OCI-LY3 (cell line): ENCODE results near the gene CHST15.
"Not testable (repeated sequence)": the region's sequence is repeated elsewhere in the genome, so short reads cannot be mapped to it uniquely, and the experiment has no call there.

Experiments used
- H2AFZ ChIP-seq: fragments of 200-600, 300-600 bp; shearing (Covaris generic); 2 replicates; pipeline ENCODE4 v1.6.0; 2014; ENCODE audit warnings: antibody characterized with exemption, low read depth, low read length
- H3K27ac ChIP-seq: fragments of 200-600, 300-600 bp; sonication (generic); 2 replicates; pipeline ENCODE4 v1.5.1; 2014; ENCODE audit warnings: mild to moderate bottlenecking, low read length, moderate library complexity, mixed read lengths
- H3K27me3 ChIP-seq: fragments of 200-600, 300-600 bp; sonication (generic); 2 replicates; pipeline ENCODE4 v1.6.1; 2014; ENCODE audit warnings: low read depth, low read length, mixed read lengths
- H3K36me3 ChIP-seq: fragments of 200-600, 300-600 bp; sonication (generic); replicated peaks from 2 replicates; pipeline ENCODE3; 2014; ENCODE audit warnings: low read depth, low read length, mixed read lengths
- H3K4me1 ChIP-seq: fragments of 300-600, 200-600 bp; sonication (generic); 2 replicates; pipeline ENCODE4 v1.6.1; 2014; ENCODE audit warnings: low read length, mixed read lengths
- H3K4me2 ChIP-seq: fragments of 200-600, 300-600 bp; sonication (generic); 2 replicates; pipeline ENCODE4 v1.6.1; 2014; ENCODE audit warnings: low read length, mixed read lengths
- H3K4me3 ChIP-seq: fragments of 300-600, 200-600 bp; sonication (generic); 2 replicates; pipeline ENCODE4 v1.5.1; 2014; ENCODE audit warnings: antibody characterized with exemption, mild to moderate bottlenecking, low read length, moderate library complexity
- H3K79me2 ChIP-seq: fragments of 300-600, 200-600 bp; shearing (Covaris generic); 2 replicates; pipeline ENCODE4 v1.6.1; 2014; ENCODE audit warnings: mild to moderate bottlenecking, low read length, mixed read lengths
- H3K9ac ChIP-seq: fragments of 300-600, 200-600 bp; shearing (Covaris generic); 2 replicates; pipeline ENCODE4 v1.6.0; 2014; ENCODE audit warnings: mild to moderate bottlenecking, low read length, moderate library complexity
- H3K9me3 ChIP-seq: fragments of 200-600, 300-600 bp; shearing (Covaris generic); 2 replicates; pipeline ENCODE4 v1.6.1; 2014; ENCODE audit warnings: low read length, mixed read lengths; ENCODE audit not compliant: insufficient read depth
- H4K20me1 ChIP-seq: fragments of 200-600, 300-600 bp; sonication (generic); 2 replicates; pipeline ENCODE4 v1.6.1; 2016; ENCODE audit warnings: low read length, mixed read lengths; ENCODE audit not compliant: insufficient read depth
- CTCF ChIP-seq: fragments of 200-600, 300-600 bp; sonication (generic); IDR thresholded peaks from 2 replicates; pipeline ENCODE4 v1.5.1; 2014; ENCODE audit warnings: antibody characterized with exemption, low read length, low read depth
- EZH2phosphoT487 ChIP-seq: fragments of 200-600 bp; shearing (Covaris generic); IDR thresholded peaks from 2 replicates; pipeline ENCODE4 v1.6.1; 2018; ENCODE audit warnings: antibody characterized with exemption, mixed run types, low read depth

Gene CHST15

GRCh38 chr10:124096494-124096893 is 3.1 kb upstream of the CHST15 start:
- no peak for TF ChIP-seq CTCF
- no peak for TF ChIP-seq EZH2phosphoT487
- peaks cover 48% of the 10 kb centered on the region for H3K27me3 ChIP-seq

GRCh38 chr10:124095801-124096200 is 2.4 kb upstream of the CHST15 start:
- not testable (repeated sequence) for H3K4me2 ChIP-seq, H3K27ac ChIP-seq

More at GRCh38 chr10:124096494-124096893, 3.1 kb upstream of the CHST15 start:
- Histone ChIP-seq H3K36me3 (peaks cover 7% of the 10 kb centered on the region), H3K27ac (no peak overlapping the region), H3K9me3 (peaks cover 11% of the 10 kb centered on the region), H3K4me3 (no peak overlapping the region), H4K20me1 (no peaks in the 10 kb centered on the region; the same call in 1 of the 2 replicates), H3K4me2 (no peak overlapping the region), H2AFZ (no peak overlapping the region), H3K79me2 (no peaks in the 10 kb centered on the region), H3K9ac (no peak overlapping the region), H3K4me1 (peaks cover 20% of the 10 kb centered on the region)

GRCh38 chr10:124095096-124095495 is 1.7 kb upstream of the CHST15 start:
- Histone ChIP-seq H4K20me1 (no peaks in the 10 kb centered on the region; the same call in 1 of the 2 replicates), H3K4me1 (peaks cover 14% of the 10 kb centered on the region), H3K4me2 (no peak overlapping the region), H3K36me3 (no peaks in the 10 kb centered on the region), H3K27me3 (peaks cover 48% of the 10 kb centered on the region), H3K9ac (no peak overlapping the region), H3K9me3 (peaks cover 2% of the 10 kb centered on the region; the same call in 1 of the 2 replicates), H3K27ac (no peak overlapping the region), H2AFZ (no peak overlapping the region), H3K4me3 (no peak overlapping the region), H3K79me2 (no peaks in the 10 kb centered on the region)
- no peak for TF ChIP-seq EZH2phosphoT487
- TF ChIP-seq CTCF: no peak

More at GRCh38 chr10:124095801-124096200, 2.4 kb upstream of the CHST15 start:
- Histone ChIP-seq H3K27me3 (peaks cover 48% of the 10 kb centered on the region), H3K4me1 (peaks cover 20% of the 10 kb centered on the region)
- not testable (repeated sequence) for H3K79me2 ChIP-seq, H3K36me3 ChIP-seq, H3K9me3 ChIP-seq, H3K4me3 ChIP-seq, H4K20me1 ChIP-seq, H3K9ac ChIP-seq, H2AFZ ChIP-seq

- Histone ChIP-seq H3K4me2 (no peak overlapping the region), H3K4me3 (no peak overlapping the region), H3K27ac (no peak overlapping the region)
These were observed 1.0 kb upstream of the CHST15 start for GRCh38 chr10:124094419-124094785.

GRCh38 chr10:124093774-124094418 is 498 bp upstream of the CHST15 start:
- not testable (repeated sequence) for H3K36me3 ChIP-seq, H3K27ac ChIP-seq, H3K9ac ChIP-seq, H2AFZ ChIP-seq, H3K4me1 ChIP-seq, H3K79me2 ChIP-seq, H4K20me1 ChIP-seq, H3K9me3 ChIP-seq
- Histone ChIP-seq H3K4me2 (peak overlapping the region; percentile 58), H3K27me3 (peaks cover 44% of the 10 kb centered on the region), H3K4me3 (peak overlapping the region; percentile 73)

More at GRCh38 chr10:124094419-124094785, 1.0 kb upstream of the CHST15 start:
- H3K9me3 ChIP-seq: no peaks in the 10 kb centered on the region
- no peak for TF ChIP-seq CTCF
- TF ChIP-seq EZH2phosphoT487: no peak
- no peaks in the 10 kb centered on the region for H3K79me2 ChIP-seq
- H3K36me3 ChIP-seq: no peaks in the 10 kb centered on the region
- no peak overlapping the region for H3K9ac ChIP-seq
- H3K4me1 ChIP-seq: peaks cover 7% of the 10 kb centered on the region
- H4K20me1 ChIP-seq: no peaks in the 10 kb centered on the region; the same call in 1 of the 2 replicates
- H3K27me3 ChIP-seq: peaks cover 48% of the 10 kb centered on the region
- H2AFZ ChIP-seq: no peak overlapping the region
